ENCODE measurements around the gene CGNL1.

Gene CGNL1

GRCh38 chr15:57527382-57528091 lies 151.2 kb downstream of the CGNL1 start:
- no peak overlapping the region for H3K4me3 ChIP-seq (ENCODE audit: low read depth, low read length)
- TF ChIP-seq, protein P1, sequence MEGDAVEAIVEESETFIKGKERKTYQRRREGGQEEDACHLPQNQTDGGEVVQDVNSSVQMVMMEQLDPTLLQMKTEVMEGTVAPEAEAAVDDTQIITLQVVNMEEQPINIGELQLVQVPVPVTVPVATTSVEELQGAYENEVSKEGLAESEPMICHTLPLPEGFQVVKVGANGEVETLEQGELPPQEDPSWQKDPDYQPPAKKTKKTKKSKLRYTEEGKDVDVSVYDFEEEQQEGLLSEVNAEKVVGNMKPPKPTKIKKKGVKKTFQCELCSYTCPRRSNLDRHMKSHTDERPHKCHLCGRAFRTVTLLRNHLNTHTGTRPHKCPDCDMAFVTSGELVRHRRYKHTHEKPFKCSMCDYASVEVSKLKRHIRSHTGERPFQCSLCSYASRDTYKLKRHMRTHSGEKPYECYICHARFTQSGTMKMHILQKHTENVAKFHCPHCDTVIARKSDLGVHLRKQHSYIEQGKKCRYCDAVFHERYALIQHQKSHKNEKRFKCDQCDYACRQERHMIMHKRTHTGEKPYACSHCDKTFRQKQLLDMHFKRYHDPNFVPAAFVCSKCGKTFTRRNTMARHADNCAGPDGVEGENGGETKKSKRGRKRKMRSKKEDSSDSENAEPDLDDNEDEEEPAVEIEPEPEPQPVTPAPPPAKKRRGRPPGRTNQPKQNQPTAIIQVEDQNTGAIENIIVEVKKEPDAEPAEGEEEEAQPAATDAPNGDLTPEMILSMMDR (IDR thresholded peaks at IDR 0.05; ENCODE audit: borderline replicate concordance, insufficient read depth, low read depth, low read length): peak; percentile 31; the same call in 1 of the 2 replicates

- TF ChIP-seq, protein P1 (IDR thresholded peaks at IDR 0.05; ENCODE audit: borderline replicate concordance, insufficient read depth, low read depth, low read length): no peak
- no peak overlapping the region for H3K4me3 ChIP-seq (ENCODE audit: low read depth, low read length)
Observed at GRCh38 chr15:57528940-57529565, 152.7 kb downstream of the CGNL1 start.

DNA sequence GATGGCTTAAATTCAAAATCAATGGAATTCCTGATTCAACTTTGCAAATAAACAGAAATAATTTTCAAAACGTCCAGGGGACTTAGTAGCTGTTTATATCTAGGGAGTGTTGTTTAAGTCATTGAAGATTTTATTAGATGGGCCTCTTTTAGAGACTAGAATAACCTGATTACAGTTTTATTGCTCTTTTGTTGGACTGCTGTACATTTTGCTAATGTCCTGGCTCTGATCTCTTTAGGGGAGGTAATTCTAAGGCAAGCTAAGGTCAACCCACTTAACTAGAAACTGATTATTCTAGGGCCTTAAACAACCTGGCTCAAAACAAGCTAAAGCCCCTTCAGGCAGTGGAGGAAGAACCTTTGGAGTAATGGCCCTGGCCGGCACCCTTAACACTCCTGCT lies 153.4 kb downstream of the CGNL1 start:
- TF ChIP-seq, protein P1 (IDR thresholded peaks at IDR 0.05; ENCODE audit: borderline replicate concordance, insufficient read depth, low read depth, low read length): no peak
- H3K4me3 ChIP-seq (ENCODE audit: low read depth, low read length): no peak overlapping the region

DNA sequence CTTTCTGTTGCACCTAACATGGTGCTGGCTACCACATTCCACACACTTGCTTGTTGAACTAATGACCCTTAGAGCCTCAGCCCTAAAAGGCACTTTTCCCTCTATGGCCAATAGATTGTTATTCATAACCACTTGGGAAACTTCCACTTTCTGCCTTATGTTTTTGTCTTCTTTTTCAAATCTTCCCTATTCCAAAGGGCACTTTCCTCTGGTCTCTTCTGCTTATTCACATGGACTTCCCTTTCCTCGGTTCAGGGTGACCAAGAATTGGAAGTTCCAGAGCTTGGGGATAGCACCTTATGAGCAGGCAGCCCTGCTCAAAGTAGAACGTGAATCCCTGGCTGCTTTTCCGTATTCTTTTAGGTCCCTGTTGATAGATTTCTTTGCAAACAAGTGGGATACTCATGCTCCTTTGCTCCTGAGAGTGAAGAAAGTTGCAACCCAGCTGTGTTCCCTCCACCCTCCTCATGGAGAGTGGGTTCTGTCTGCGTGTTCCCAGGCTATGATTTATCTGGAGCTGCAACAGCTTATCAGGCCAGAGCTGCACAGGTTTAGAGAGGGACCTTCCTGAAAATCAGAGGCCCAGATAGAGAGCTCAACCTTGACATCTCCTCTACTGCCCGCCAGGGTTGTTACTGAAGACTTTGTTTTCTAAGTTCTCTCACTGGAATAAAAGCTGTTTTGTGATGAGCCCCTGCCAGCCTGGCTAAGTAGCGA lies 156.6 kb downstream of the CGNL1 start:
- TF ChIP-seq, protein P1 (IDR thresholded peaks at IDR 0.05; ENCODE audit: borderline replicate concordance, insufficient read depth, low read depth, low read length): no peak
- no peak overlapping the region for H3K4me3 ChIP-seq (ENCODE audit: low read depth, low read length)

DNA sequence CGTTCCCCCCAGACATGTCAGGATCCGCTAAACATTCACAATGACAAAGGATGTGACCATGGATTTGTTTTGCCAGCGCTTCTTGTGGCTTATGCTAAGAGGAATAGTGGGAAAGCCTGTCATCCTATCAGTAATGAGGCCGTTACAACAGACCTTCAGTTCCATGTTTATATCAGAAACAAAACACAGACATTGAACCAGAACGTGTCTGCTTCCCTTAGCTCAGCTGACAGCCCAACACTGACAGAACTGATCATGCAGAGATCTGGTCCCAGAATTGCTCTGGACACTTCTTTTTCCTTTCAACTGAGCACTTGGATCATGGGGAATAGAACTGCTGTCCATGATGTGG lies 157.1 kb downstream of the CGNL1 start:
- no peak overlapping the region for H3K4me3 ChIP-seq (ENCODE audit: low read depth, low read length)
- TF ChIP-seq, protein P1 (IDR thresholded peaks at IDR 0.05; ENCODE audit: borderline replicate concordance, insufficient read depth, low read depth, low read length): no peak

DNA sequence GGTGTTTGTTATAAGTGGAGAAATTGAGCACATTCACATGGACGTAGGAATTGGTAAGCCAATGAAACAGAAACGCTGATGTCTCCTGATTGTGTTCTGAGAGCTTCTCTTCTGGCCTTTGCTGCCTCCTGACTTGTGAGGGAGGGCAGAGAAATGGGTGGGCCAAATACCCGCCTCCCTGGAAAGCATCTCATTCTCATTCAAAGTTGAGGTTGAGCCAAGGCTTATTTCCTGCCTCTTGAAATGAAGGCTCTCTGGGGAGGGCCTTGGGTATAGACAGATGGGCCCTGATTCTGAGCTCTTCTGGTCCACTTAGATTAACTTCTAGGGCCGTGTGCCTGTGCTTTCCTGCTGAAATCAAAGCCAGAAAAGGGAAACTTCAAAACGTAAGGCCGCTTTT lies 158.0 kb downstream of the CGNL1 start:
- TF ChIP-seq, protein P1 (IDR thresholded peaks at IDR 0.05; ENCODE audit: borderline replicate concordance, insufficient read depth, low read depth, low read length): no peak
- no peak overlapping the region for H3K4me3 ChIP-seq (ENCODE audit: low read depth, low read length)
